ENCODE data around the gene CHST11. TPM values are rescaled to one million over a fixed set of nuclear protein-coding genes. Genes with fewer than 3 reads are reported as not detected.

The CHST11 gene
- total RNA-seq, 1 experiment from 2014 or later: 1.1 TPM

DNA sequence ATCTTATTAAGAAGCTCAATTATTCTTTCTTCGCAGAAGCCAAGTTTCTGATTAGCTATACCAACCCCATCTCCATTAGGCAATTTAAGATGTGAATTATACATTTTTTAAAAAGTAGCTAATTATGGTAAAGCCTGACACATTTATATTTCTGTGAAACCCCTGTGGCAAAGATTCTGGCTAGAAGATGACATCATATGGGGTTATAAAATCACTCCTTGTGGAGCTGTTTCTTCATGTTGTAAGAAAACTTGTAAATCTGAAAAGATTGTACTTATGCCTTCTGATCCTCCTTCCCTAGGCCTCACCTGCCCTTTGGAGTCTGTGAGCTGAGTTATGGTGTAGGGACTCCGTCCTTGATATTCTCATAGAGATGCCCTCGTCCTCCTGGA, 78.1 kb downstream of the CHST11 start:
- H3K4me3 Mint-ChIP-seq (ENCODE audit: low read depth, unreplicated experiment): no peak overlapping the region
- H3K9me3 Mint-ChIP-seq (ENCODE audit: low read depth, unreplicated experiment): no peaks in the 10 kb centered on the region
- BruUV-seq (replicated peaks): no TSS peak
- no peak overlapping the region for H3K27ac Mint-ChIP-seq (ENCODE audit: unreplicated experiment)
- CTCF ChIA-PET: no interaction called here
- no peaks in the 10 kb centered on the region for H3K36me3 Mint-ChIP-seq (ENCODE audit: insufficient read depth, unreplicated experiment)
- intact Hi-C loops (cut with micrococcal nuclease; ENCODE audit: unreplicated experiment): no loop called here
- no peaks in the 10 kb centered on the region for H3K4me1 Mint-ChIP-seq (ENCODE audit: low read depth, unreplicated experiment)
- DNase-seq: no peak
- TF ChIP-seq, protein P1, sequence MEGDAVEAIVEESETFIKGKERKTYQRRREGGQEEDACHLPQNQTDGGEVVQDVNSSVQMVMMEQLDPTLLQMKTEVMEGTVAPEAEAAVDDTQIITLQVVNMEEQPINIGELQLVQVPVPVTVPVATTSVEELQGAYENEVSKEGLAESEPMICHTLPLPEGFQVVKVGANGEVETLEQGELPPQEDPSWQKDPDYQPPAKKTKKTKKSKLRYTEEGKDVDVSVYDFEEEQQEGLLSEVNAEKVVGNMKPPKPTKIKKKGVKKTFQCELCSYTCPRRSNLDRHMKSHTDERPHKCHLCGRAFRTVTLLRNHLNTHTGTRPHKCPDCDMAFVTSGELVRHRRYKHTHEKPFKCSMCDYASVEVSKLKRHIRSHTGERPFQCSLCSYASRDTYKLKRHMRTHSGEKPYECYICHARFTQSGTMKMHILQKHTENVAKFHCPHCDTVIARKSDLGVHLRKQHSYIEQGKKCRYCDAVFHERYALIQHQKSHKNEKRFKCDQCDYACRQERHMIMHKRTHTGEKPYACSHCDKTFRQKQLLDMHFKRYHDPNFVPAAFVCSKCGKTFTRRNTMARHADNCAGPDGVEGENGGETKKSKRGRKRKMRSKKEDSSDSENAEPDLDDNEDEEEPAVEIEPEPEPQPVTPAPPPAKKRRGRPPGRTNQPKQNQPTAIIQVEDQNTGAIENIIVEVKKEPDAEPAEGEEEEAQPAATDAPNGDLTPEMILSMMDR (IDR thresholded peaks at IDR 0.05; ENCODE audit: unreplicated experiment): no peak
- H3K27me3 Mint-ChIP-seq (ENCODE audit: unreplicated experiment): peaks cover 92% of the 10 kb centered on the region

DNA sequence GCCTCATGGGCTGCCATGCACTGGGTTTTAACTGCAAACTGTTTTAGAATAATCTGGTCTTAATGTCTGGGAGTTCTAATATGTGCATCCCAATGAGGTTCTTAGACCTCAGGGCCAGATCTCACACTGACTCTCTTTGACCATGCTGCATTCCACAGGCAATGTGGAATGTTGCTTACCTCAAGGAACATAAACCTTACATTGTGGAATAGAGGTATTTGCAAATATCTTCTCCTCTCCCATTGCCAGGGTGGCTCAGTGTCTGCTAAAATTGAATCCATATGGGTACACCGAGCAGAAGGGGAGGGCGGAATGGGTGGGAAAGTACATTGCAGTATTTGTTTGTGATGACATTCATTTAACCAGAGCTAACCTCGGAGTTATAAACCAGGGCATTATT, 78.6 kb downstream of the CHST11 start:
- CTCF ChIA-PET: no interaction called here
- peaks cover 86% of the 10 kb centered on the region for H3K27me3 Mint-ChIP-seq (ENCODE audit: unreplicated experiment)
- BruUV-seq (replicated peaks): no TSS peak
- no peaks in the 10 kb centered on the region for H3K4me1 Mint-ChIP-seq (ENCODE audit: low read depth, unreplicated experiment)
- no peak overlapping the region for H3K27ac Mint-ChIP-seq (ENCODE audit: unreplicated experiment)
- H3K4me3 Mint-ChIP-seq (ENCODE audit: low read depth, unreplicated experiment): no peak overlapping the region
- intact Hi-C loops (cut with micrococcal nuclease; ENCODE audit: unreplicated experiment): no loop called here
- DNase-seq: no peak
- H3K9me3 Mint-ChIP-seq (ENCODE audit: low read depth, unreplicated experiment): no peaks in the 10 kb centered on the region
- TF ChIP-seq, protein P1 (IDR thresholded peaks at IDR 0.05; ENCODE audit: unreplicated experiment): no peak
- no peaks in the 10 kb centered on the region for H3K36me3 Mint-ChIP-seq (ENCODE audit: insufficient read depth, unreplicated experiment)

DNA sequence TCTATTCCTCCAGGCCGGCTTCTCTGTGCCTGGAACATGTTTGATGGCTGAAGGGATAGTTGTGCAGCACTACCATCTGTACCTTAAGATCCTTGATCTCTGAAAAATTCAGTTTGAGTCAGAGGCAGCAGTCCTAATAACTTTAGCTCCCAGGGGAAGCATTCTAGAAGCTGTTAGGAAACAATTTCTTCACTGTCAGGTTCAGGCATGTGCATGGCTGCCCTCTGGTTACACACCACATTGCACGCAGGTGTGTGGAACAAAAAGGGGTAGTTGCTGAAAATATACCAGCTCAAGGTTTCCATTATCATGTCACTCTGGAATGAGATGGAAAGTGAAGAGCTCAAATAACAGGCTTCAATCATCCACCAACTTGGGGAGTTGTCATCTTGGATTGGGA, 80.1 kb downstream of the CHST11 start:
- no peaks in the 10 kb centered on the region for H3K4me1 Mint-ChIP-seq (ENCODE audit: low read depth, unreplicated experiment)

DNA sequence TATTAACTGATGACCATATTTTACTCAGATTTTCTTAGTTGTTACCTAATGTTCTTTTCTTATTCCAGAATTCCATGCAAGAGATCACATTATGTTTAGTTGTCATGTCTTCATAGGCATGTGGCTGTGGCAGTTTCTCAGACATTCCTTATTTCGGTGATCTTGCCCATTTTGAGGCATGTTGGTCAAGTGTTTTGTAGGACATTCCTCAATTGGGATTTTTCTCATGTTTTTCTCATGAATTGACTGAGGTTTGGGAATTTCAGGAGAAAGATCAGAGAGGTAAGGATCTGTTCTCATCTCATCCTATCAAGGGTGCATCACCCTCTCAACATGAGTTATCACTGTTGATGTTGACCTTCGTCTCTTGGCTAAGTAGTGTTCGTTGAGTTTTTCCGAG, 81.3 kb downstream of the CHST11 start:
- intact Hi-C loops (cut with micrococcal nuclease; ENCODE audit: unreplicated experiment): no loop called here
- CTCF ChIA-PET: no interaction called here
- no TSS peak for BruUV-seq (replicated peaks)
- no peaks in the 10 kb centered on the region for H3K4me1 Mint-ChIP-seq (ENCODE audit: low read depth, unreplicated experiment)
- no peak overlapping the region for H3K4me3 Mint-ChIP-seq (ENCODE audit: low read depth, unreplicated experiment)
- no peaks in the 10 kb centered on the region for H3K9me3 Mint-ChIP-seq (ENCODE audit: low read depth, unreplicated experiment)
- no peaks in the 10 kb centered on the region for H3K36me3 Mint-ChIP-seq (ENCODE audit: insufficient read depth, unreplicated experiment)
- H3K27me3 Mint-ChIP-seq (ENCODE audit: unreplicated experiment): peaks cover 81% of the 10 kb centered on the region
- H3K27ac Mint-ChIP-seq (ENCODE audit: unreplicated experiment): no peak overlapping the region
- no peak for DNase-seq
- TF ChIP-seq, protein P1 (IDR thresholded peaks at IDR 0.05; ENCODE audit: unreplicated experiment): no peak

More for the DNA sequence above, 80.1 kb downstream of the CHST11 start:
- intact Hi-C loops (cut with micrococcal nuclease; ENCODE audit: unreplicated experiment): no loop called here
- BruUV-seq (replicated peaks): no TSS peak
- TF ChIP-seq, protein P1 (IDR thresholded peaks at IDR 0.05; ENCODE audit: unreplicated experiment): no peak
- no peak overlapping the region for H3K4me3 Mint-ChIP-seq (ENCODE audit: low read depth, unreplicated experiment)
- H3K27ac Mint-ChIP-seq (ENCODE audit: unreplicated experiment): no peak overlapping the region
- H3K27me3 Mint-ChIP-seq (ENCODE audit: unreplicated experiment): peaks cover 81% of the 10 kb centered on the region
- no peaks in the 10 kb centered on the region for H3K36me3 Mint-ChIP-seq (ENCODE audit: insufficient read depth, unreplicated experiment)
- no peaks in the 10 kb centered on the region for H3K9me3 Mint-ChIP-seq (ENCODE audit: low read depth, unreplicated experiment)
- no peak for DNase-seq
- CTCF ChIA-PET: interaction anchor here (0.6 kb wide), 1 partner anchor 100 kb away, joined by 3 read pairs; no protein-coding TSS in a partner anchor
